H9 (cell line): ENCODE results near the gene MPST. TPM values are rescaled to one million over a fixed set of nuclear protein-coding genes. Genes with fewer than 3 reads are reported as not detected.

Source experiments
- DNase-seq: peaks from one replicate; pipeline ENCODE4 v3.0.0-alpha.2; 2017
- H2AFZ ChIP-seq: one replicate; pipeline ENCODE4 v1.6.1; 2013; ENCODE audit warnings: mild to moderate bottlenecking, low read length, control low read depth, moderate library complexity
- H2AK5ac ChIP-seq: 2 replicates; pipeline ENCODE4 v1.6.1; 2013; ENCODE audit warnings: low read length, control low read depth, mixed read lengths; ENCODE audit not compliant: insufficient read length
- H2BK120ac ChIP-seq: one replicate; pipeline ENCODE4 v1.6.1; 2013; ENCODE audit warnings: low read depth, mild to moderate bottlenecking, low read length, control low read depth, inconsistent platforms; ENCODE audit not compliant: poor library complexity, severe bottlenecking
- H2BK12ac ChIP-seq: 2 replicates; pipeline ENCODE4 v1.6.1; 2013; ENCODE audit warnings: low read length, control low read depth, mixed read lengths, low read depth; ENCODE audit not compliant: insufficient read length
- H2BK15ac ChIP-seq: 2 replicates; pipeline ENCODE4 v1.6.1; 2013; ENCODE audit warnings: low read depth, low read length, control low read depth
- H2BK20ac ChIP-seq: one replicate; pipeline ENCODE4 v1.6.1; 2013; ENCODE audit warnings: low read depth, mild to moderate bottlenecking, low read length, control low read depth, inconsistent platforms; ENCODE audit not compliant: poor library complexity, severe bottlenecking
- H2BK5ac ChIP-seq: 2 replicates; pipeline ENCODE4 v1.6.1; 2013; ENCODE audit warnings: low read length, control low read depth, mixed read lengths; ENCODE audit not compliant: insufficient read length
- H3K14ac ChIP-seq: 2 replicates; pipeline ENCODE4 v1.6.1; 2013; ENCODE audit warnings: low read length, control low read depth; ENCODE audit not compliant: insufficient read depth
- H3K18ac ChIP-seq: 2 replicates; pipeline ENCODE4 v1.6.1; 2013; ENCODE audit warnings: low read depth, mild to moderate bottlenecking, mixed read lengths, low read length, control low read depth; ENCODE audit not compliant: insufficient read length
- H3K23ac ChIP-seq: 2 replicates; pipeline ENCODE4 v1.6.1; 2013; ENCODE audit warnings: low read length, control low read depth, mixed read lengths, low read depth; ENCODE audit not compliant: insufficient read length
- H3K23me2 ChIP-seq: 2 replicates; pipeline ENCODE4 v1.6.1; 2013; ENCODE audit warnings: low read depth, mild to moderate bottlenecking, mixed read lengths, low read length, control low read depth; ENCODE audit not compliant: insufficient read length, poor library complexity, severe bottlenecking
- H3K27ac ChIP-seq: 2 replicates; pipeline ENCODE4 v1.5.1; 2013; ENCODE audit warnings: low read length, control low read depth, mixed read lengths, low read depth; ENCODE audit not compliant: insufficient read length
- H3K27me3 ChIP-seq: 2 replicates; pipeline ENCODE4 v1.6.1; 2013; ENCODE audit warnings: low read length, control low read depth, inconsistent platforms; ENCODE audit not compliant: insufficient read depth
- H3K4ac ChIP-seq: 2 replicates; pipeline ENCODE4 v1.6.1; 2013; ENCODE audit warnings: low read depth, mild to moderate bottlenecking, control low read depth, inconsistent platforms, low read length, moderate library complexity
- H3K4me1 ChIP-seq: 2 replicates; pipeline ENCODE4 v1.6.1; 2013; ENCODE audit warnings: low read length, control low read depth, inconsistent platforms; ENCODE audit not compliant: insufficient read depth
- H3K4me2 ChIP-seq: 2 replicates; pipeline ENCODE4 v1.6.1; 2013; ENCODE audit warnings: low read length, control low read depth, mixed read lengths; ENCODE audit not compliant: insufficient read length, insufficient read depth
- H3K56ac ChIP-seq: 2 replicates; pipeline ENCODE4 v1.6.1; 2013; ENCODE audit warnings: low read depth, mild to moderate bottlenecking, mixed read lengths, low read length, control low read depth; ENCODE audit not compliant: insufficient read length
- H3K79me1 ChIP-seq: 2 replicates; pipeline ENCODE4 v1.6.1; 2013; ENCODE audit warnings: low read depth, mild to moderate bottlenecking, moderate library complexity, low read length, control low read depth, inconsistent platforms; ENCODE audit not compliant: insufficient read depth, poor library complexity, severe bottlenecking
- H3K79me2 ChIP-seq: 2 replicates; pipeline ENCODE4 v1.6.1; 2013; ENCODE audit warnings: low read length, control low read depth, inconsistent platforms; ENCODE audit not compliant: insufficient read depth
- H3K9ac ChIP-seq: 2 replicates; pipeline ENCODE4 v1.6.1; 2013; ENCODE audit warnings: low read length, control low read depth, mixed read lengths; ENCODE audit not compliant: insufficient read length; ENCODE audit errors: extremely low read depth
- H3K9me3 ChIP-seq: one replicate; pipeline ENCODE4 v1.6.1; 2013; ENCODE audit warnings: low read depth, low read length, inconsistent platforms; ENCODE audit not compliant: control insufficient read depth
- H3T11ph ChIP-seq: one replicate; pipeline ENCODE4 v1.6.1; 2013; ENCODE audit warnings: mild to moderate bottlenecking, low read length, control low read depth, inconsistent platforms
- H4K20me1 ChIP-seq: one replicate; pipeline ENCODE4 v1.6.1; 2013; ENCODE audit not compliant: control insufficient read depth, insufficient read length, insufficient read depth
- H4K5ac ChIP-seq: 2 replicates; pipeline ENCODE4 v1.6.1; 2013; ENCODE audit warnings: low read depth, mild to moderate bottlenecking, mixed read lengths, low read length, control low read depth; ENCODE audit not compliant: insufficient read length
- H4K8ac ChIP-seq: replicated peaks from 2 replicates; pipeline ENCODE4 v1.6.1; 2013; ENCODE audit warnings: low read length, control low read depth, mixed read lengths, low read depth; ENCODE audit not compliant: insufficient read length
- H4K91ac ChIP-seq: 2 replicates; pipeline ENCODE4 v1.6.1; 2013; ENCODE audit warnings: low read depth, mild to moderate bottlenecking, moderate library complexity, mixed read lengths, low read length, control low read depth; ENCODE audit not compliant: insufficient read length
- H3K27ac Mint-ChIP-seq, 3 experiments: 2 replicates in 2 of 3; 3 replicates in 1 of 3; pipeline ENCODE4 v1.8.0; 2020 to 2021; ENCODE audit warnings: mixed read lengths in 3 of 3, mild to moderate bottlenecking in 1 of 3, moderate library complexity in 1 of 3
- H3K27me3 Mint-ChIP-seq: 2 replicates; pipeline ENCODE4 v1.8.0; 2021; ENCODE audit warnings: low read depth, mild to moderate bottlenecking, moderate library complexity, mixed read lengths
- H3K36me3 Mint-ChIP-seq, 3 experiments: 2 replicates in 2 of 3; 3 replicates in 1 of 3; pipeline ENCODE4 v1.8.0; 2020 to 2021; ENCODE audit warnings: low read depth in 3 of 3, mixed read lengths in 3 of 3; ENCODE audit not compliant: insufficient read depth in 1 of 3
- H3K4me1 Mint-ChIP-seq, 2 experiments: 2 replicates each; pipeline ENCODE4 v1.8.0; 2020; ENCODE audit warnings: mixed read lengths in 2 of 2
- H3K4me3 Mint-ChIP-seq, 2 experiments: 2 replicates in 1 of 2; 3 replicates in 1 of 2; pipeline ENCODE4 v1.8.0; 2020 to 2021; ENCODE audit warnings: mild to moderate bottlenecking in 2 of 2, mixed read lengths in 2 of 2, moderate library complexity in 1 of 2
- H3K9me3 Mint-ChIP-seq, 2 experiments: 2 replicates in 1 of 2; 3 replicates in 1 of 2; pipeline ENCODE4 v1.8.0; 2020; ENCODE audit warnings: mild to moderate bottlenecking in 2 of 2, mixed read lengths in 2 of 2, moderate library complexity in 1 of 2
- CTCF ChIP-seq: fragments of 200-600 bp; sonication (generic); conservative IDR thresholded peaks from 3 replicates; pipeline ENCODE4 v1.8.0; 2021; ENCODE audit warnings: antibody characterized with exemption, mild to moderate bottlenecking
- WGBS: extraction: QIAGEN DNeasy Blood & Tissue Kit; methylation state at CpG from one replicate; pipeline ENCODE4 v1.1.7; 2013; ENCODE audit warnings: missing lambda C conversion rate, low lambda C conversion rate, mixed read lengths; ENCODE audit not compliant: insufficient read length; ENCODE audit errors: extremely low coverage; 5-methylcytosine and 5-hydroxymethylcytosine counted together
- total RNA-seq: library from RNA; stranded (reverse); gene quantifications from 2 replicates; pipeline ENCODE4 v1.2.1, GENCODE V29; 2021

Gene MPST
- total RNA-seq, 1 experiment from 2014 or later = 70.5 TPM

DNA sequence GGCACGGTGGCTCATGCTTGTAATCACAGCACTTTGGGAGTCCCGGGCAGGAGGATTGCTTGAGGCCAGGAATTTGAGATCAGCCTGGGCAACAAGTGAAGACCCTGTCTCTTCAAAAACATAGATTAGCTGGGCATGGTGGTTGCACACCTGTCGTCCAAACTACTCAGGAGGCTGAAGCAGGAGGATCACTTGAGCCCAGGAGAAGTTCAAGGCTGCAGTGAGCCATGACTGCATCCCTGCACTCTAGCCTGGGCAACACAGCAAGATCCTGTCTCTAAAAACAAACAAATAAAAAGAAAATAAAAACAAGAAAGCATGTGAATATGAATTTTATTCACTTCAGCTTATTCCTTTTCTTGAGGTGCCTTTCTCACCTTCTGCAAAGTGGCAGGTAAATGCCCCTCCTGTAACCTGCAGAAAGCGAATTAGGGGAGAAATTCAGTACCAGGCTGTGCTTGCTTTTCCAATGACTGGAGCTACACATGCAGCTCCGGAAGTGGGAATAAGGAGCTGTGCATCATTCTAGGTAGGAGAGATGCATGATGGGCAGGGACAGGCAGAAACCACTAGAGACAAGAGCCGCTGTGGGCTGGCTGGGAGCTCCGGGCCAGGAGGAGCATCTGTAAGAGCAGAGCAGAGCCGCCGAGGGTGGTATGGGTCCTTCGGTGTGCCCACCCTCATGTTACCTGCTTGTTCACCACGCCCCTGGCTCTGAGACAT, 17.3 kb downstream of the MPST start:
- Histone ChIP-seq H4K5ac (no peak overlapping the region), H2BK5ac (no peak overlapping the region), H3K4ac (no peak overlapping the region), H3K79me1 (no peaks in the 10 kb centered on the region), H2AFZ (no peak overlapping the region), H3K4me1 (no peaks in the 10 kb centered on the region; the same call in 1 of the 2 replicates), H2BK20ac (no peak overlapping the region), H2BK120ac (no peak overlapping the region), H3T11ph (no peak overlapping the region), H3K9ac (no peak overlapping the region), H4K91ac (no peak overlapping the region), H3K27ac (no peak overlapping the region), H3K23me2 (no peaks in the 10 kb centered on the region), H2AK5ac (no peak overlapping the region), H2BK15ac (no peak overlapping the region), H3K14ac (no peak overlapping the region), H2BK12ac (no peak overlapping the region), H3K23ac (no peak overlapping the region), H3K56ac (no peak overlapping the region), H3K18ac (no peak overlapping the region), H4K8ac (no peak overlapping the region), H3K27me3 (no peaks in the 10 kb centered on the region), H4K20me1 (no peaks in the 10 kb centered on the region), H3K79me2 (no peaks in the 10 kb centered on the region), H3K9me3 (no peaks in the 10 kb centered on the region), H3K4me2 (no peak overlapping the region)
- H3K36me3 Mint-ChIP-seq = no peaks in the 10 kb centered on the region
- no peak for TF ChIP-seq CTCF
- WGBS = no CpG with 5 or more reads among the region's 11 CpGs
- H3K9me3 Mint-ChIP-seq = no peaks in the 10 kb centered on the region
- peaks cover 24 to 28% of the 10 kb centered on the region in 2 experiments for H3K4me1 Mint-ChIP-seq
- H3K4me3 Mint-ChIP-seq = no peak overlapping the region
- no peak overlapping the region; a peak in 1 of 7 replicates for H3K27ac Mint-ChIP-seq
- no peak for DNase-seq
- peaks cover 25% of the 10 kb centered on the region for H3K27me3 Mint-ChIP-seq
